Posterior cingulate gyrus (tissue), 11 donors: ENCODE data around the gene CDIPT.
A peak's percentile ranks its signal among the peaks of the same experiment; 100 is the strongest.
"Not testable (repeated sequence)": the region's sequence is repeated elsewhere in the genome, so short reads cannot be mapped to it uniquely, and the experiment has no call there.

ENCODE experiments used
- DNase-seq, 10 donors: peaks; one replicate each; pipeline versions ENCODE4 v3.0.0 to v3.0.0-alpha.2; 2020 to 2021; ENCODE audit warnings: mixed read lengths in 3 of 10
- intact Hi-C: fragments of 100-400 bp; cut with DNase I; formaldehyde crosslinking; loops from one replicate; pipeline ENCODE4 v1.15.1; 2023

CDIPT gene, protein sequence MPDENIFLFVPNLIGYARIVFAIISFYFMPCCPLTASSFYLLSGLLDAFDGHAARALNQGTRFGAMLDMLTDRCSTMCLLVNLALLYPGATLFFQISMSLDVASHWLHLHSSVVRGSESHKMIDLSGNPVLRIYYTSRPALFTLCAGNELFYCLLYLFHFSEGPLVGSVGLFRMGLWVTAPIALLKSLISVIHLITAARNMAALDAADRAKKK

GRCh38 chr16:29862884-29863668 is at the start of gene CDIPT:
CDIPT (minus strand) TSS chr16:29863226; CDS start chr16:29862857, 369 bp downstream.
- DNase-seq, result peak; percentile 89 to 100 (median 94)
- intact Hi-C loops, result loop anchor here (1.0 to 5.0 kb wide), 2 partner anchors 48 to 109 kb away; partner anchors contain the start of gene TAOK2

DNA sequence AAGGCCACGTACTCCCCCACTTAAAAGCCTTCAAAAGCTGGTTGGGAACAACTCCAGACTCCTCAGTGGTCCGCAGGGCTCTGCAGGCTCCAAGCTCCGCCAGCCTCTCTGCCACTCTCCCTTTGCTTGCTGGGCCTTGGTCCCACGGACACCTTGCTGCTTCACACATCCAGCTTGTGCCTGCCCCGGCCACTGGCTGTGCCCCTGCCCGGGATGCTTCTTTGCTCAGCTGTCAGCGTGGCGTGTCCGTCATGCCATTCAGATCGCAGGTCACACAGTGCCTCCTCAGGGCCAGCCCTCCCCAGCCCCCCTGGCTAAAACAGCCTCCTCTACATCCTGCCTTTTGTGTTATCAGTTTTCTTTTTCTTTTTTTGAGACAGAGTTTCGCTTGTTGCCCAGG is 49.1 kb upstream of the CDIPT start:
- DNase-seq, result peak in 1 of 10 donors; percentile 80
- intact Hi-C loops, result no loop called here

DNA sequence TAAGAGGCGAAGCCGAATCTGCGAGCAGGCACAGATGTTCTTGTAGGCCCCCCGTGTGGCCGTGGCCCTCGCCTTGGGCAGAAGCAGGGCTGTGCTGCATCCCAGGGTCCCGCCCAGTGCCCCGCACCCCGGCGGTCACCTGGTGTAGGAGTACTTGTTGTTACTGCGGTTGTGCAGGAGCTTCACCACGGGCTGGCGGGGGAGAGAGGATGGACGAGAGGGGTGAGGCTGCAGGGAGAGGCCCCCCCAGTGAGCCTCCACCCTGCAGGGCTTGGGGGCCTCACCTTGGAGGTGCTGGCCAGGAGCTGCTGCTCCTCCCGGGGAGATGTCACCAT is 48.6 kb upstream of the CDIPT start:
- DNase-seq, result peak in 2 of 10 donors; percentile 59 to 82
- intact Hi-C loops, result no loop called here

GRCh38 chr16:29910819-29911675 is 48.0 kb upstream of the CDIPT start:
- peak in 2 of 10 donors; percentile 61 to 82 for DNase-seq
- intact Hi-C loops, result no loop called here

DNA sequence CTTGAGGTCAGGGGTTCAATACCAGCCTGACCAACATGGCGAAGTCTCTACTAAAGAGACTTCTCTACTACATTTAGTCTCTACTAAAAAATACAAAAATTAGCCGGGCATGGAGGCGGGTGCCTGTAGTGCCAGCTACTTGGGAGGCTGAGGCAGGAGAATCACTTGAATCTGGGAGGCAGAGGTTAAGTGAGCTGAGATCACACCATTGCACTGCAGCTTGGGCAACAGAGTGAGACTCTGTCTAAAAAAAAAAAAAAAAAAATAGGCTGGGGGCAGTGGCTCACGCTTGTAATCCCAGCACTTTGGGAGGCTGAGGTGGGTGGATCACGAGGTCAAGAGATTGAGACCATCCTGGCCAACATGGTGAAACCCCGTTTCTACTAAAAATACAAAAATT is 46.8 kb upstream of the CDIPT start:
- peak in 2 of 10 donors; percentile 4 to 21 for DNase-seq
- intact Hi-C loops, result not testable (repeated sequence)

GRCh38 chr16:29909391-29909790 is 46.4 kb upstream of the CDIPT start:
- DNase-seq, result no peak
- intact Hi-C loops, result no loop called here

DNA sequence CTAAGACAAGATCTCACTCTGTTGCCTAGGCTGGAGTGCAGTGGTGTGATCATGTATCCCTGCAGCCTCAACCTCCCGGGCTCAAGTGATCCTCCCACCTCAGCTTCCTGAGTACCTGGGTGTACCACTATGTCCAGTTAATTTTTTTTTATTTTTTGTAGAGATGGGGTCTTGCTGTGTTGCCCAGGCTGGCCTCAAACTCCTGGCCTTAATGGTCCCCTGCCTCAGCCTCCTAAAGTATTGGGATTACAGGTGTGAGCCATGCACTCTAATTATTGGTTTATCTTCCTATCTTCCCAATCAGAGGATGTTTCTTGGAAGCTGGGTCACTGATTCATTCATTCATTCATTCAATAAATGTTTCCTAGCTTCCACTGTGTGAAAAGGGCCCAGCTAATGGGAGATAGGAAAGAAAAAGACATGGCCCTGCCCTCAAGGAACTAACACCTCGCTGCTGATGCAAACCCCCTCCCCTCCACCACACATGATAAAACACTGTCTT is 45.7 kb upstream of the CDIPT start:
- intact Hi-C loops, result no loop called here
- DNase-seq, result peak in 2 of 10 donors; percentile 1 to 11

DNA sequence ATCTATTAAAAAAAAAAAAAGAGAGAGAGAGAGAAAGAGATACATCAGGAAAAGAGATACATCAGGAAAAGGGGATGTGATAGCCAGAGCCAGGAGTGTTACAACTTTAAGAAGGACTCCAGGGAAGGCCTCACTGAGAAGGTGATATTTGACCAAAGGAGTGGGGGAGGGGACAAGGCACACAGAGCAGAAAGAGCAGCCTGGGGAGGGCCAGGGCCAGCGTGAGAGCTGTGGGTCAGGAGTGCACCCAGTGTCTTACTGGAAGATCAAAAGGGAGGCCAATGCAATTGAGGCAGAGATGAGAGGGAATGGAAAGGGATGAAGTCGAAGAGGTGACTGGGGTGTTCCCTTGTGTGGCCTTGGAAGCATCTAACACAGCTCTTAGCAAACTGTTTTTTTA is 44.9 kb upstream of the CDIPT start:
- peak in 2 of 10 donors; percentile 33 to 46 for DNase-seq
- intact Hi-C loops, result no loop called here

DNA sequence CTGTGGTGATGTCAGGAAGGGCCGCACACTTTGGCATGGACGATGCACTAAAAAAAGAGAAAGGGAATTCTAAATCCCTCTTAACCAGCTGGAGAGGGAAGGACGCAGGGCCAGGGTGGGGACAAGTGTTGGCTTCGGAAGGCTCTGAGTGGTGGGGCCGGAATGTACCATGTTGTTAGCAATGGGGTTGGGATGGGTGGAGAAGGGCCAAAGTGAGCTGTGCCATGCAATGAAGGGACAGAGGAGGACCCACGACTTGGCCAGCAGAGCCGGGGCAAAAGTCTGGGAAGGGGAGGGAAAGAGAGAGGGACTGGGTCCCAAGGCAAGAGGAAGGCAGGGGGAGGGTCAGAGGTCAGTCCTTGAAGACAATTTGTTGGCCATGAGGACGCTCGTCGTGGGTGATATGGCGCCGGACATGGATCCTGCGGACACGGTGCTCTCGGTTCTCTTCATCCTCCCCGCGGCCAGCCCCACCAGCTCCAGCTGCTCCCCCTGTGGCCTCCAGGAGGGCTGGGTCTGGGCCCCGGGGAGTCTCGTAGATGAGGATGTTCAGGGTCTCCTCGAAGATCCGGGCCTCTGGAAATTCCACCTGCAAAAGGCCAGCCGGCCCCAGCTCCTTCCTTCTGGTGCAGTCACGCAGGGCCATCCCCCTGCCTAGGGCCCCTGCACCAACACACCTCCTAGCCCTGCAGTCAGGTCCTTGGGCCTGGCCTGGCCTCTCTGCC is 43.7 kb upstream of the CDIPT start:
- intact Hi-C loops, result no loop called here
- peak in 2 of 10 donors; percentile 69 to 85 for DNase-seq

- intact Hi-C loops, result no loop called here
- peak in 2 of 10 donors; percentile 54 to 71 for DNase-seq
Measured at GRCh38 chr16:29905668-29906067, 42.6 kb upstream of the CDIPT start.

DNA sequence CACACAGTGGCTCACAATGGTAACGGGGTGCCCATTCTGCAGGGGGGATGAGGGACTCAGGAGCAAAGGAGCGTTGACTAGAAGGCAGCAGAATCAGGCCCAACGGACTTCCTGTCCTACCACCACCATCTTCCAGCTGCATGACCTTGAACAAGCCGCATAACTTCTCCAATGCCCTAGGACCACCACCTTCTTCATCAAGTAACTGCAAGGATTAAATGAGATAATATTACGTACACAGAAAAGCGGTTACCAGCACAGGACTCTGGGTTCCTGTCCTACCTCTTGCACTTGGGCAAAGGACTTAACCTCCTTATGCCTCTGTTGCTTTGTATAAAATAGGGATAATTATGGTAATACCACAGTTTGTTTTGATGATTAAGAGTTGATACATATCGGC is 41.9 kb upstream of the CDIPT start:
- no peak for DNase-seq
- intact Hi-C loops, result no loop called here

DNA sequence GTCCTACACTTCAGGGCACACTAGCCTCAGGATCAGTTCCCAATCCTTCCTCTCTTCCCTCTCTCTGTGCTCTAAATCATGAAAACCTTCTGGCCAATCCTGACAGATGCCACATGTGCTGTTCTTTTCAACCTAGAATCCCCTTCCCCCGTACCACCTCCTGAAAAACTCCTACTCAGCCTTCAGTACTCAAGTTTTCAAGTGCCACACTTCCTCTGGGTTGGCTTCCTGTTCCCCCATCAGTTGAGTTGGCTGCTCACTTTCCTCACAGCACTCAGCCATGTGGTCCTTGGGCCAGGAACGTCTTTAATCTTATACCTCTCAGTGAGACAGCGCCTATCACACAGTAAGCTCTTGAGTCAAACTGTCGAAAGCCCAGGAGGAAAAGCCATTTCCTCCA is 40.6 kb upstream of the CDIPT start:
- DNase-seq, result peak in 1 of 10 donors; percentile 14
- intact Hi-C loops, result no loop called here

DNA sequence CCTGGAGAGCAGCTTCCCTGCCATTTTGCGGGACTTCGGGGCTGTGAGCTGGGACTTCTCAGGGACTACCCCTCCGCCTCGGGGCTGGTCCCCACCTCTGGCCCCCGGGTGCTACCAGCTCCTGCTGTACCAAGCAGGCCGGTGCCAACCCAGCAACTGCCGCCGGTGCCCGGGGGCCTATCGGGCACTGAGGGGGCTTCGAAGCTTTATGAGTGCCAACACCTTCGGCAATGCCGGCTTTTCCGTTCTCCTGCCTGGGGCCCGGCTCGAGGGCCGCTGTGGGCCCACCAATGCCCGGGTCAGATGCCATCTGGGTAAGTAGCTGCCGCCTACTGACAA is 38.5 kb upstream of the CDIPT start:
- peak in 1 of 10 donors; percentile 69 for DNase-seq
- intact Hi-C loops, result loop anchor here (2.0 kb wide), 2 partner anchors 25 to 95 kb away; partner anchors contain the start of genes KCTD13 and MAZ

GRCh38 chr16:29900888-29901606 is 38.0 kb upstream of the CDIPT start:
- intact Hi-C loops, result loop anchor here (2.0 kb wide), 2 partner anchors 26 to 94 kb away; partner anchors contain the start of genes KCTD13 and MAZ
- peak in 1 of 10 donors; percentile 69 for DNase-seq

DNA sequence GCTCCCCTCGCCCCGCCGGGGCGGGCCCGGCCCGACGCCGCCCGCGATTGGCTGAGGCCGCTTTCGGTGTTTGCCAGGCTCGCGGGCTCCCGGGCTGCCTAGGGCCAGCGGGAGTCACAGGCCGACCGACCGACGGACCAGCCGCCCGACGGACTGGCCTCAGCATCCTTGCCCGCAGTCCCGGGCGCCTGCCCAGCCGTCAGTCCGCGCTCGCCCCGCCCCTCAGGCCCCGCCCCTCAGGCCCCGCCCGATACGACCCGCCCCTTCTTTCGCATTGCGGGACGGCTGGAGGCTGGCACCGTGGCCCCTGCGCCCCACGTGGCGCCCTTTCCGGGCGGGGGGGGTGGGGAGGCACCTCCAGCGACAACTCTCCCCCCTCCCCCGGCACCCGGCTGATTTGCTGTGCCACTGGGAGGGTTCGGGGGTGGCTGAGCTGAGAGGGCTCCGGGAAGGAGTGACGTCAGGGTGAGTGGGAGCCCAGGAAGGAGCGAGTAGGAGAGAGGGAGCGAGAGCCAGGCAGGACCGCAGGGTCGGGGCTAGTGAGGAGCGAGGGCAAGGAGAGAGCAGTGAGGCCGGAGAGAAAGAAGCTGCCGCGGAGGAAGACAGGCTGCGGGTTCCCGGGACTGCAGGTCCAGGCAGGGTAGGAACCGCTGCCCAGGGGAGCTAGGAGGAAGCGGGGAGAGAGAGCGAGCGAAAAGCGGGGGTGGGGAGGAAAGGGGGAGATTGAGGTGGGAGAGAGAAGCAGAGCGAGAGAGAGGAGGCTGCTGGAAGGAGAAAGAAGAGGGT is 37.3 kb upstream of the CDIPT start, which contains the start of gene ASPHD1:
Gene ASPHD1 (plus strand): TSS at position 387 of the 786 bp plus-strand sequence. CDS start 484 bp downstream, outside the sequence.
- DNase-seq, result peak; percentile 74 to 98 (median 87)
- intact Hi-C loops, result loop anchor here (2.0 kb wide), 2 partner anchors 27 to 93 kb away; partner anchors contain the start of genes KCTD13 and MAZ

DNA sequence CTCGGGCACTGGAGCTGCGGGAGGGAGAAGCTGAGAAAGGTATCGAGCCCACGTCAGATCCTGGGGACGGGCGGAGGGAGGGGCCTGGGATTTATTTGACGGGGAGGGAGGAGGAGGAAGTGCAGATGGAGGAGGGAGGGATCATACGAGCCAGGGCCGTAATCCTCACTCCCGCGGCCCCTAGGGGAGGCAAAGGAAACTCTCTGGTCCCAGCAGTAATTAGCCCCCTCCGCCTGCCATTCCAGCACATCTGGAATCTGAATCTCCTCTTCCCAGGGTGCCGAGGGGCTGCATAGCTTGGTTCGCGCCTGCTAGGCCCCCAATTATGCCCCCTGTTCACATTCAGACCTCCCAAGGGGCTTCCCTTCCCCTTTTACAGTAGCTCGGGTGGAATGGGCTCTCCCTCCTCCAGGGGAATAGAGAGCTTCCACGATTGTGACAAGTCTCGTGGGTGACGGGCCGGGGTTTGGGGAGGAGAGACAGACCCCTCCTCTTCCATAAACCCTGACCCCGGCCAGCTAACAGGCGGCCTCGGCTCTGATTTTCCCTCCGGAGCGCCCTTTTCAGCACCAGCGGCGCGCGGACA is 36.6 kb upstream of the CDIPT start, which contains the start of gene SEZ6L2:
Gene SEZ6L2 (minus strand): TSS at position 35 of the 586 bp plus-strand sequence. CDS start 531 bp downstream, outside the sequence.
- intact Hi-C loops, result loop anchor here (2.0 kb wide), 3 partner anchors 27 to 93 kb away; partner anchors contain the start of genes KCTD13, MAZ and TAOK2
- DNase-seq, result peak; percentile 56 to 98 (median 82)

DNA sequence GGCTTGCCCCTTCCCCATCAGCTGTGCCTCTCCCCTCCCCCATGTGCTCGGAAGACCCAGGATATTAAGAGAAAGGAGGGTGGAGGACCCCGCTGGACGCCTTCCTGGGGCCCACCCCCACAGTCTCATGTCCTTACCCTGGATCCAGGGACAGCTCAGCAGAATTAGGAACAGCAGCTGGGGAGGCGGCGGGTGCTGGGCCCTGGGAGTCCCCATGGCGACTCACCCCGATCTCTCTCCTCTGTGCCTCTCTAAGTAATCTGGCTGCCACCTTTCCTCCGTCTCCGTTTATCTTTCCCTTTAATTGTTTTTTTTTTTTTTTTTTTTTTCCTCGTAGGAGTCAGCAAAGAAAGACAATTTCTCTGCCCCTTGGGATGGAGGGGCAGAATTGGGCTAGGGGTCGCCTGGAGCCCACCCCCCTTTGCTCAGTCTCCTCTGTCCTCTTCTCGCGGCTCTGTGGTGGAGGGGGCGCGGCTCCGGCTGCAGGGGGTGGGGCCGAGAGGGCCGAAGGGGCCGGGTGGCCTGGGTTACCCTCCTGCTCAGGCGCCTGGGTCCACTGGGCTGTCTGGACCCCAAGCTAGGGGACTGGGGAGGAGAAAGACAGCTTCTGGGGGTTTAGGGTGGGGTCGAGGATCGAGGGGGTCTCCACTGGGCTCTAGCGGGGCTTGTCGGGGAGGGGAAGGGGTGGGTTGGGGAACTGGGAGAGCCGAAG is 35.9 kb upstream of the CDIPT start:
- DNase-seq, result peak in 4 of 10 donors; percentile 32 to 91 (median 78)
- intact Hi-C loops, result loop anchor here (2.0 kb wide), 1 partner anchor 74 kb away; the partner anchor contains the start of gene TAOK2
